ENCODE results near the gene RELA. TPM values are rescaled to one million over a fixed set of nuclear protein-coding genes. Genes with fewer than 3 reads are reported as not detected.

Gene RELA
- total RNA-seq, 4 donors from 2014 or later = 29.4 to 49.4 (median 47.5) TPM

- H3K4me1 ChIP-seq = peaks cover 32 to 96% (median 35%) of the 10 kb centered on the region in 3 donors
- H3K9me3 ChIP-seq = no peaks in the 10 kb centered on the region
- H3K27ac ChIP-seq = peak overlapping the region; percentile 23 to 78 (median 62)
- TF ChIP-seq CTCF (IDR thresholded peaks at IDR 0.05) (peak in 1 of 6 experiments; percentile 25), POLR2A (IDR thresholded peaks at IDR 0.05) (no peak)
- H3K27me3 ChIP-seq = no peaks in the 10 kb centered on the region
- intact Hi-C loops (cut with DNase I) = no loop called here
- no peak for DNase-seq
- H3K36me3 ChIP-seq = peaks cover 0 to 86% (median 17%) of the 10 kb centered on the region in 3 donors
- peak overlapping the region; percentile 42 to 65 (median 50) for H3K4me3 ChIP-seq
- 31 to 33% methylated on average over 3 to 10 of the region's 87 CpGs for WGBS, 2 donors
Measured at GRCh38 chr11:65646958-65647701, 15.6 kb downstream of the RELA start.

DNA sequence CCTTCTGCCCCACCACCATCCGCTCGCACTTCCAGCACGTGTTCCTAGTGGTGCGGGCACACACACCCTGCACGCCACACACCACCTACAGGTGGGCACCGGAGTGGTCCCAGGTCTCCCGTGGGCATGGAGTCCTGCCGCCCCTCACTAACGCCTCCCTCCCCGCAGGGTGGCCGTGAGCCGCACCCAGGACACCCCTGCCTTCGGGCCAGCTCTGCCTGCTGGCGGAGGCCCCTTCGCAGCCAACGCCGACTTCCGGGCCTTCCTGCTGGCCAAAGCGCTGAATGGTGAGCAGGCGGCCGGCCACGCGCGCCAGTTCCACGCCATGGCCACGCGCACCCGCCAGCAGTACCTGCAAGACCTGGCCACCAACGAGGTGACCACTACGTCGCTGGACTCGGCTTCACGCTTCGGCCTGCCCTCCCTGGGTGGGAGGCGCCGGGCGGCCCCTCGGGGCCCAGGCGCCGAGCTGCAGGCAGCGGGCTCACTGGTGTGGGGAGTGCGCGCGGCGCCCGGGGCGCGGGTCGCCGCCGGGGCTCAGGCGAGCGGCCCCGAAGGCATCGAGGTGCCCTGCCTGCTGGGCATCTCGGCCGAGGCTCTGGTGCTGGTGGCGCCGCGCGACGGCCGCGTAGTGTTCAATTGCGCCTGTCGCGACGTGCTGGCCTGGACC is 16.3 kb downstream of the RELA start:
- Histone ChIP-seq H3K4me3 (peak overlapping the region; percentile 42 to 65 (median 50)), H3K27me3 (no peaks in the 10 kb centered on the region), H3K27ac (peak overlapping the region; percentile 23 to 78 (median 62)), H3K9me3 (no peaks in the 10 kb centered on the region), H3K4me1 (peaks cover 27 to 96% (median 32%) of the 10 kb centered on the region in 3 donors), H3K36me3 (peaks cover 0 to 86% (median 17%) of the 10 kb centered on the region in 3 donors)
- WGBS, 2 donors = 80 to 81% methylated on average over 1 to 14 of the region's 68 CpGs
- intact Hi-C loops (cut with DNase I) = no loop called here
- TF ChIP-seq POLR2A (IDR thresholded peaks at IDR 0.05) (no peak), CTCF (IDR thresholded peaks at IDR 0.05) (no peak)
- DNase-seq = no peak

DNA sequence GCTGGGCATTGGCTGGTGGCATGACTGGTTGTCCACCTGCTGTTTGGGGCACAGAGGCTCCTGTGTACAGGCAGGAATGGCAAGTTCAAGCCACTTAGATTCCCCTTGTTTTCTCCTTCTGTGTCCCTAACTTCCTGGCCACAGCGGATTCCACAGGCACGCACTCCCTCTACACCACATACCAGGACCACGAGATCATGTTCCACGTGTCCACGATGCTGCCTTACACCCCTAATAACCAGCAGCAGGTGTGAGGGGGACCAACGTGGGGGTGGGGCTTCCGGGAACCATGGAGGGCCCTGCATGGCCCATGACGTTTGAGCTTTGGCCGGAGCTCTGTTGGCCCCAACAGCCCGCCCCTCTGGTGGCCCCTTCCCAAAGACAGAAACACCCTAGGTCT is 17.0 kb downstream of the RELA start:
- intact Hi-C loops (cut with DNase I) = no loop called here
- no peak overlapping the region for H3K4me3 ChIP-seq
- H3K27ac ChIP-seq = no peak overlapping the region
- H3K36me3 ChIP-seq = peaks cover 0 to 83% (median 17%) of the 10 kb centered on the region in 3 donors
- H3K27me3 ChIP-seq = no peaks in the 10 kb centered on the region
- DNase-seq = no peak
- TF ChIP-seq CTCF (IDR thresholded peaks at IDR 0.05) = no peak
- TF ChIP-seq POLR2A (IDR thresholded peaks at IDR 0.05) = no peak
- WGBS, 2 donors = 46 to 62% methylated on average over 5 of the region's 10 CpGs
- peaks cover 26 to 96% (median 29%) of the 10 kb centered on the region in 3 donors for H3K4me1 ChIP-seq
- no peaks in the 10 kb centered on the region for H3K9me3 ChIP-seq

DNA sequence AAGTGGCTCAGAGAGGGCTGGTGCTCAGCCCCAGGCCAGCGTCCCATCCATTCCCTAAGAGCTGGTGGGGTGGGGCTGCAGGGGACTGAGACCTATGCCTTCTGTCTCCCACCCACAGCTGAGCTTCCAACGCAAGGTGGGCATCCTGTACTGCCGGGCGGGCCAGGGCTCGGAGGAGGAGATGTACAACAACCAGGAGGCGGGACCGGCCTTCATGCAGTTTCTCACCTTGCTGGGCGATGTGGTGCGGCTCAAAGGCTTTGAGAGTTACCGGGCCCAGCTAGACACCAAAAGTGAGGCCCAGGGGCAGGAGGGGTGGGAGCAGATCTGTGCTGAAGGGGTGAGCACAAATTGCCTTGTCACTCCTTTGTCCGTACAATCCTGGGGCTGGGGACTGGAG is 17.9 kb downstream of the RELA start:
- H3K4me1 ChIP-seq = peaks cover 23 to 96% (median 24%) of the 10 kb centered on the region in 3 donors
- peaks cover 0 to 75% (median 17%) of the 10 kb centered on the region in 3 donors for H3K36me3 ChIP-seq
- TF ChIP-seq POLR2A (IDR thresholded peaks at IDR 0.05) (no peak), CTCF (IDR thresholded peaks at IDR 0.05) (no peak)
- no peak for DNase-seq
- no peaks in the 10 kb centered on the region for H3K27me3 ChIP-seq
- H3K9me3 ChIP-seq = no peaks in the 10 kb centered on the region
- H3K27ac ChIP-seq = no peak overlapping the region
- intact Hi-C loops (cut with DNase I) = no loop called here
- WGBS, 2 donors = 90% methylated on average over 2 to 6 of the region's 11 CpGs
- no peak overlapping the region for H3K4me3 ChIP-seq

GRCh38 chr11:65643971-65644370 is 18.7 kb downstream of the RELA start:
- Histone ChIP-seq H3K27ac (peak overlapping the region in 2 of 4 donors; percentile 16 to 30), H3K9me3 (no peaks in the 10 kb centered on the region), H3K36me3 (peaks cover 0 to 67% (median 11%) of the 10 kb centered on the region in 3 donors), H3K4me1 (peaks cover 25 to 96% (median 26%) of the 10 kb centered on the region in 3 donors), H3K27me3 (no peaks in the 10 kb centered on the region), H3K4me3 (no peak overlapping the region)
- TF ChIP-seq CTCF (IDR thresholded peaks at IDR 0.05) (no peak), POLR2A (IDR thresholded peaks at IDR 0.05) (no peak)
- WGBS, 2 donors = 21 to 46% methylated on average over 6 of the region's 6 CpGs
- intact Hi-C loops (cut with DNase I) = no loop called here
- DNase-seq = no peak

Measured in esophagus squamous epithelium (tissue), 5 donors.